ENCODE data around the gene SLC7A14.

SLC7A14 gene

DNA sequence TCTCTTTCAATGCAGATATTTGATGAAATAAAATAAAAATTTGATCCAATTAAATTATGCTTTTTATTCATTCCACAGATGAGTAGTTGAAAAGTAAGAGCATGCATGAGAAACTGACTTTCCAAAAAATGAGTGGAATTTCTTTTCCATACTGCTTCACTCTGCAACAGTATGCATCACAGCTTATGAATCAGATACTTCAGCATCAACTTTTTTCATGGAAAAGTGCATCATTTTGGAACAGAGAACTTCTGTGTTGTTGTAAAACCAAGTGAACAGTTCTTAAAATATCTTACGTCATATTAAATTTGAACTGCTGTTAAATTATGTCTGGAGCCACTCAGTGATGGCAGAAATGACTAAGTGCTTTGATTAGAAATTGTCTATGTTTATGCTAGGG lies 16.7 kb upstream of the SLC7A14 start:
- DNase-seq, result no peak
- H3K27ac Mint-ChIP-seq, result no peak overlapping the region
- H3K4me3 Mint-ChIP-seq, result no peak overlapping the region
- H3K36me3 Mint-ChIP-seq (ENCODE audit: low read depth), result no peaks in the 10 kb centered on the region
- H3K27me3 Mint-ChIP-seq (ENCODE audit: low read depth, poor library complexity), result peaks cover 3% of the 10 kb centered on the region
- H3K4me1 Mint-ChIP-seq, result no peaks in the 10 kb centered on the region
- TF ChIP-seq CTCF (IDR thresholded peaks at IDR 0.05), result no peak
- H3K9me3 Mint-ChIP-seq, result no peaks in the 10 kb centered on the region

DNA sequence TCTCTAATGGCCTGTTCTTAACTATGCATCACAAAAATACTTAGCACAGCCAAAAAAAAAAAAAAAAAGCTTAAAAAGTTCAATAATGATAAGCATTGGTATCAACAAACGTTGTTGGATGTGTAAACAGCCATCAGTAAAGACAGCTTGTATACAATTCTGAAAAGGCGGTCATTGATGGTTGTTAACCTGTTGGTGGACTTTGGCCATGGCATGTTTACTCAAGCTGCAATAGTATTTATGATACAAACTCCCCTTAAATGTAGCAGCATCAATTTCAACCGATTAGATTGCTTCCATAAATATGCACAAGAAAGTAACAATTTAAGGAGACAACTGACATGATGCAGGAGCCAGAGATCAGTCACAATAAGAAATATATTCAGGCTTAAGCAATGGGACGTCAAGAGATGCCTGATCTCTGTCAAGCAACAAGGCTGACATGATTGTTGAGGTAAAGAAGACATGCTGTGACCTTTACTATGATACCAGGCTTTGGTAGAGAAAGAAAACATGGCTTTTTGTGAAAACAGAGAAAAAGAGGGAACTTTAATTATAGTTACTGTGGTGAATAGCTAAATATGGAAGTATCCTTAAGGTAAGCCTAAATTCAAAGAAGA lies 14.2 kb upstream of the SLC7A14 start:
- H3K36me3 Mint-ChIP-seq (ENCODE audit: low read depth), result no peaks in the 10 kb centered on the region
- no peaks in the 10 kb centered on the region for H3K9me3 Mint-ChIP-seq
- H3K4me1 Mint-ChIP-seq, result no peaks in the 10 kb centered on the region
- H3K27ac Mint-ChIP-seq, result no peak overlapping the region
- DNase-seq, result no peak
- H3K27me3 Mint-ChIP-seq (ENCODE audit: low read depth, poor library complexity), result peaks cover under 1% of the 10 kb centered on the region
- H3K4me3 Mint-ChIP-seq, result no peak overlapping the region
- no peak for TF ChIP-seq CTCF (IDR thresholded peaks at IDR 0.05)

- Mint-ChIP-seq H3K4me3 (no peak overlapping the region), H3K9me3 (no peaks in the 10 kb centered on the region), H3K4me1 (no peaks in the 10 kb centered on the region), H3K27ac (no peak overlapping the region), H3K27me3 (ENCODE audit: low read depth, poor library complexity) (no peaks in the 10 kb centered on the region), H3K36me3 (ENCODE audit: low read depth) (no peaks in the 10 kb centered on the region)
- DNase-seq, result no peak
- TF ChIP-seq CTCF (IDR thresholded peaks at IDR 0.05), result no peak
Measured at GRCh38 chr3:170599091-170599490, 13.2 kb upstream of the SLC7A14 start.

- H3K9me3 Mint-ChIP-seq, result no peaks in the 10 kb centered on the region
- no peaks in the 10 kb centered on the region for H3K4me1 Mint-ChIP-seq
- H3K4me3 Mint-ChIP-seq, result no peak overlapping the region
- TF ChIP-seq CTCF (IDR thresholded peaks at IDR 0.05), result no peak
- no peaks in the 10 kb centered on the region for H3K36me3 Mint-ChIP-seq (ENCODE audit: low read depth)
- no peaks in the 10 kb centered on the region for H3K27me3 Mint-ChIP-seq (ENCODE audit: low read depth, poor library complexity)
- no peak overlapping the region for H3K27ac Mint-ChIP-seq
- DNase-seq, result no peak
Measured at GRCh38 chr3:170598091-170598502, 12.2 kb upstream of the SLC7A14 start.

DNA sequence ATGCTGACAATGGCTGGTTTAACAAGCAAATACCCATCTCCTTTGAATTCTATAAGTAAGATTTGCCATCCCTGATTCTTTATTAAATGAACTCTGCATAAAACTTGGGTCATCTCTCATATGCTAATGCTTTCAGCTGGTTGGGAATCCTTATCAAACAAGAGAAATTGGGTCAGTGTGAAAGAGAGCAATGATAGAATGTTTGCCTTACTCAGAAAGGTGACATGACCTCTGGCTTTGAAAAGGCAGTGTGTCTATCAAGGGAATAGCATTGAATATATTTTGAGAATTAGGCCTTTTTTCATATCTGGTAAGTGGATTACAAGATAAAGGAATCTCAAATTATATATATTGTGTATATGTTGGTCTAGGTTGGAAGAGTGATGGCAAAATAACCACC lies 8.7 kb upstream of the SLC7A14 start:
- no peak overlapping the region for H3K27ac Mint-ChIP-seq
- no peaks in the 10 kb centered on the region for H3K36me3 Mint-ChIP-seq (ENCODE audit: low read depth)
- H3K4me1 Mint-ChIP-seq, result no peaks in the 10 kb centered on the region
- no peaks in the 10 kb centered on the region for H3K9me3 Mint-ChIP-seq
- TF ChIP-seq CTCF (IDR thresholded peaks at IDR 0.05), result no peak
- DNase-seq, result no peak
- no peak overlapping the region for H3K4me3 Mint-ChIP-seq
- peaks cover 3% of the 10 kb centered on the region for H3K27me3 Mint-ChIP-seq (ENCODE audit: low read depth, poor library complexity)

GRCh38 chr3:170593634-170594033 lies 7.8 kb upstream of the SLC7A14 start:
- no peak for DNase-seq
- Mint-ChIP-seq H3K27me3 (ENCODE audit: low read depth, poor library complexity) (peaks cover 7% of the 10 kb centered on the region), H3K4me3 (no peak overlapping the region), H3K9me3 (no peaks in the 10 kb centered on the region), H3K36me3 (ENCODE audit: low read depth) (no peaks in the 10 kb centered on the region), H3K27ac (no peak overlapping the region), H3K4me1 (no peaks in the 10 kb centered on the region)
- TF ChIP-seq CTCF (IDR thresholded peaks at IDR 0.05), result no peak
